Measurements from ENCODE around the gene PPM1L.
A peak's percentile ranks its signal among the peaks of the same experiment; 100 is the strongest.
"Not testable (repeated sequence)": the region's sequence is repeated elsewhere in the genome, so short reads cannot be mapped to it uniquely, and the experiment has no call there.

PPM1L gene

GRCh38 chr3:160755776-160756304, at the start of gene PPM1L:
TSS of gene PPM1L (plus strand) at chr3:160756231.
- Histone ChIP-seq H3K36me3 (ENCODE audit: insufficient read depth, low read length) (no peaks in the 10 kb centered on the region), H3K4me1 (ENCODE audit: insufficient read depth, low read length) (peaks cover 29% of the 10 kb centered on the region), H3K27ac (ENCODE audit: low read depth, low read length) (peak within 1 kb of the TSS; percentile 90), H3K4me3 (ENCODE audit: low read depth in 1 of 2, low read length in 2 of 2) (peak within 1 kb of the TSS; percentile 88 to 98), H3K9ac (ENCODE audit: low read length) (peak within 1 kb of the TSS; percentile 65), H3K27me3 (ENCODE audit: control insufficient read depth in 1 of 2, insufficient read depth in 2 of 2, low read length in 2 of 2) (no peaks in the 10 kb centered on the region), H3K9me3 (ENCODE audit: low read length) (no peaks in the 10 kb centered on the region)

DNA sequence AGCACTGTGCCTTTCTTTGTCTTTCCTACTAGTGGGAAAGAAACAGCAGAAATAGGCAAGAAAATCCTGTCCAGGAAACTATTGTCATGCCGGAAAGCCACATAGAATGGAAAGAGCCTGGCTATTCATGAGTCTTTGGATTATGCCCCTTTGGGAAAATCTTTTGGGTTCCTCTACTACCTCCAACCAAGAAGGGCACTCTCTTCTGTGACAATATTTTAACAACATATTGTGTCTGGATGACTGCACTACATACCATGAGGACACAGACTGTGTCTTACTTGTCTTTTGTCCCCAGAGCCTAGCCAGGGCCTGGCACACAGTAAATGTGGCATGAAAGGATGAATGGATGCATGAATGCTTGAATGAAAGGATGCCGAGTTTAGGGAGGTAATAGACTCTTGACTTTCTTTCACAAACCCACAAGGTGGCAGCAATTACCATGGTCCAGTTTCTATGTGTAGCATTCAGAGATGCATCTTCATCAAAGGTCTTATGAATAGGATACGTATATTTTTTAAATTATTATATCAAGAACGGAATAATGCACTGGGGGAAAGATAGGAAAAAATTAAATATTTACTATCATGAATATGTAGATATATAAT, 48.7 kb upstream of the PPM1L start:
- no peaks in the 10 kb centered on the region for H3K27me3 ChIP-seq (ENCODE audit: control insufficient read depth in 1 of 2, insufficient read depth in 2 of 2, low read length in 2 of 2)
- H3K4me3 ChIP-seq (ENCODE audit: low read depth in 1 of 2, low read length in 2 of 2) = no peak overlapping the region
- H3K4me1 ChIP-seq (ENCODE audit: insufficient read depth, low read length) = no peaks in the 10 kb centered on the region
- H3K36me3 ChIP-seq (ENCODE audit: insufficient read depth, low read length) = no peaks in the 10 kb centered on the region
- no peaks in the 10 kb centered on the region for H3K9me3 ChIP-seq (ENCODE audit: low read length)
- H3K27ac ChIP-seq (ENCODE audit: low read depth, low read length) = no peak overlapping the region
- no peak overlapping the region for H3K9ac ChIP-seq (ENCODE audit: low read length)

DNA sequence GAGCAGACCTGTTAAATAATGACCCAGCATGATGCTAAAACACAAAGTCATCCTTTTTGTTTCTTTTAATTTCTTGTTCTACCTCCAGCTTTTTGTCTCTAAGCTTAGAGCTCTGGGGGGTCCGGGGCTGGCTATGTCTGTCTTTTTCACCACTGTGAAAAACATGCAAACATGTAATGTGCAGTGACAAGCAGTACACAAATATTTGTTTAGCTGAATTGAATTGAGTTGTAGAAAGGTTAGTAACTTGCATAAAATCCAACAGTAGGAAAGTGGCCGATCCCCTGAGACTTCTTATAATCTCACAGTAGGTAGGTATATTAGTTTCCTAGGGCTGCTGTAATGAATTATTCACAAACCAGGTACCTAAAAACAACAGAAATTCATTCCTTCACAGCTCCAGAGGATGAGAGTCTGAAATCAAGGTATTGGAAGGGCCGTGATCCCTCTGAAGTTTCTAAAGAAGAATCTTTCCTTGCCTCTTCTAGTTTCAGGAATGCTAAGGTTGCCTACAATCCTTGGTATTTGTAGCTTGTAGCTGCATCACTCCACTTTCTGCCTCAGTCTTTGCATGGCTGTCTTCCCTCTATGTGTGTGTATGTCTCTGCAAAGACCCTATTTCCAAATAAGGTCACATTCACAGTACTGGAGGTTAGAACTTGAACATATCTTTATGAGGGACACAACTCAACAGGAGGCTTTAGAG, 46.4 kb upstream of the PPM1L start:
- Histone ChIP-seq H3K4me3 (ENCODE audit: low read depth in 1 of 2, low read length in 2 of 2) (no peak overlapping the region), H3K9ac (ENCODE audit: low read length) (no peak overlapping the region), H3K9me3 (ENCODE audit: low read length) (no peaks in the 10 kb centered on the region), H3K4me1 (ENCODE audit: insufficient read depth, low read length) (no peaks in the 10 kb centered on the region), H3K27ac (ENCODE audit: low read depth, low read length) (no peak overlapping the region), H3K36me3 (ENCODE audit: insufficient read depth, low read length) (no peaks in the 10 kb centered on the region), H3K27me3 (ENCODE audit: control insufficient read depth in 1 of 2, insufficient read depth in 2 of 2, low read length in 2 of 2) (no peaks in the 10 kb centered on the region)

- not testable (repeated sequence) for H3K9ac ChIP-seq (ENCODE audit: low read length); H3K36me3 ChIP-seq (ENCODE audit: insufficient read depth, low read length); H3K27ac ChIP-seq (ENCODE audit: low read depth, low read length); H3K27me3 ChIP-seq (ENCODE audit: control insufficient read depth in 1 of 2, insufficient read depth in 2 of 2, low read length in 2 of 2); H3K4me3 ChIP-seq (ENCODE audit: low read depth in 1 of 2, low read length in 2 of 2); H3K4me1 ChIP-seq (ENCODE audit: insufficient read depth, low read length); H3K9me3 ChIP-seq (ENCODE audit: low read length)
Observed at GRCh38 chr3:160713144-160713543, 42.9 kb upstream of the PPM1L start.

DNA sequence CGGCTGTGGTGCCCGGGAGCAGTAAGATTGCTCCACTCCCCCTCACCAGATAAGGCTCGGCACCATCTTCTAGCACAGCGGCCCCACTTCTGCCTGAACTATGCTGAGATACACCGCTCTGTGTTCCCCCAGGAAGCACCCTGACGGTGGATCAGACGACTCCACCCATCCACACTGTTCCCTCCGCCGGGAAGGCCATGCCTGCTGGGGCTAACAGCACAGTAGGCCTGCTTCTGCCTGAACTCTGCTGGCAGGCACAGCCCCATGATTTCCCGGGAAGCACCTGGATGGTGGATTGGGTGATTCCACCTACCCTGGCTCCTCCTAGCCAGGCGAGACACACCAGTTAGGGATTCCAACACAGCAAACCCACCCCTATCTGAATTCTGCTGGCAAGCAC, 36.3 kb upstream of the PPM1L start:
- Histone ChIP-seq H3K27me3 (ENCODE audit: control insufficient read depth in 1 of 2, insufficient read depth in 2 of 2, low read length in 2 of 2) (no peaks in the 10 kb centered on the region), H3K4me3 (ENCODE audit: low read depth in 1 of 2, low read length in 2 of 2) (no peak overlapping the region), H3K27ac (ENCODE audit: low read depth, low read length) (no peak overlapping the region), H3K36me3 (ENCODE audit: insufficient read depth, low read length) (no peaks in the 10 kb centered on the region), H3K9me3 (ENCODE audit: low read length) (no peaks in the 10 kb centered on the region), H3K4me1 (ENCODE audit: insufficient read depth, low read length) (no peaks in the 10 kb centered on the region), H3K9ac (ENCODE audit: low read length) (no peak overlapping the region)

DNA sequence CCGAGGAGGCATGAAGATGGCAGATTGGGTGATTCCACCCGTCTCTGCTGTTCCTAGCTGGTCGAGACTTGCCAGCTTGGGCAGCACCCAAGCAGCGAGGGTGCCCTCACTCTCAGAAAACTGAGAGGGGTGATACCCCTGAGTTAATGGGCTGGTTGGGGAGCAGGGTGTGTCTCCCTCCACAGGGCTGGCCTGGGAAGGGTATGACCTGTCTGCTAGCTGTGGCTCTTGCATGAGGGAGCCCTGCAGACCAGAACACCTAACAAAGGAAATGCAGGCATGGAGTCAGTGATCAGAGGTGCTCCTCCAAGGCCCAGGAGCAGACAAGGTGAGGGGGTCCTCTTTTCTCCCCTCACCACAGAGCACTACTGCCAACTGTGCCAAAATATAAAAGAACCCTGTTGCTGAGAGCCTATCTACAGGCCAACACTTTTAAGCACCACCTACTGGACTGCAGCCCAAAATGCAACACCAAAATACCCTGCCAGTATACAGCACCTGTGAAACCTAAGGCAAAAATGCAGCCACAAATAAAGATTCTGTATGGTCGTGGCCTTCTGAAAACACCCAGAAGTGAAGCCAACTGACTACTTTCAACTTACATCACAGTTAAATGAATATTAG, 35.8 kb upstream of the PPM1L start:
- Histone ChIP-seq H3K4me1 (ENCODE audit: insufficient read depth, low read length) (no peaks in the 10 kb centered on the region), H3K36me3 (ENCODE audit: insufficient read depth, low read length) (no peaks in the 10 kb centered on the region), H3K27ac (ENCODE audit: low read depth, low read length) (no peak overlapping the region), H3K27me3 (ENCODE audit: control insufficient read depth in 1 of 2, insufficient read depth in 2 of 2, low read length in 2 of 2) (no peaks in the 10 kb centered on the region), H3K9me3 (ENCODE audit: low read length) (no peaks in the 10 kb centered on the region), H3K4me3 (ENCODE audit: low read depth in 1 of 2, low read length in 2 of 2) (no peak overlapping the region), H3K9ac (ENCODE audit: low read length) (no peak overlapping the region)

DNA sequence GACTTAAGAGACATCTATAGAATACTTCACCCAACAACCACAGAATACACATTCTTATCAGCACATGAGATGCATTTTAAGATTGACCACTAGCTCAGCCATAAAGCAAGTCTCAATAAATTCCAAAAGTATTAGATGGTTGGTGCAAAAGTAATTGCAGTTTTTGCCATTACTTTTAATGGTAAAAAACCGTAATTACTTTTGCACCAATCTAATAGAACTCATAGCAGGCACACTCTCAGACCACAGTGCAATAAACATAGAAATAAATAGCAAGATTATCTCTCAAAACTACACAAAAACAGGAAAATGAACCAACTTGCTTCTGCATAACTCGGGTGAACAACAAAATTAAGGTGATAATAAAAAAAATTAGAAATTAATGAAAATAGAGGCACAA, 33.7 kb upstream of the PPM1L start:
- H3K36me3 ChIP-seq (ENCODE audit: insufficient read depth, low read length) = no peaks in the 10 kb centered on the region
- H3K4me3 ChIP-seq (ENCODE audit: low read depth in 1 of 2, low read length in 2 of 2) = no peak overlapping the region
- no peaks in the 10 kb centered on the region for H3K27me3 ChIP-seq (ENCODE audit: control insufficient read depth in 1 of 2, insufficient read depth in 2 of 2, low read length in 2 of 2)
- no peaks in the 10 kb centered on the region for H3K4me1 ChIP-seq (ENCODE audit: insufficient read depth, low read length)
- H3K9me3 ChIP-seq (ENCODE audit: low read length) = no peaks in the 10 kb centered on the region
- no peak overlapping the region for H3K27ac ChIP-seq (ENCODE audit: low read depth, low read length)
- no peak overlapping the region for H3K9ac ChIP-seq (ENCODE audit: low read length)

DNA sequence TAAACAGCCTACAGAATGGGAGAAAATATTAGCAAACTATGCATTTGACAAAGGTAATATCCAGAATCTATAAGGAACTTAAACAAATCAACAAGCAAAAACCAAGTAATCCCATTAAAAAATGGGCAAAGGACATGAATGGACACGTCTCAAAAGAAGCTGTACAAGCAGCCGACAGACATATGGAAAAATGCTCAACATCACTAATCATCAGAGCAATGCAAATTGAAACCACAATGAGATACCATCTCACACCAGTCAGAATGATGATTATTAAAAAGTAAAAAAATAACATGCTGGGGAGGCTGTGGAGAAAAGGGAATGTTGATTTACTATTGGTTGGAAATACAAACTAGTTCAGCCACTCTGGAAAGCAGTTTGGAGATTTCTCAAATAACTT, 30.7 kb upstream of the PPM1L start:
- Histone ChIP-seq H3K27me3 (ENCODE audit: control insufficient read depth in 1 of 2, insufficient read depth in 2 of 2, low read length in 2 of 2) (no peaks in the 10 kb centered on the region), H3K9me3 (ENCODE audit: low read length) (no peaks in the 10 kb centered on the region), H3K36me3 (ENCODE audit: insufficient read depth, low read length) (no peaks in the 10 kb centered on the region), H3K4me1 (ENCODE audit: insufficient read depth, low read length) (no peaks in the 10 kb centered on the region), H3K4me3 (ENCODE audit: low read depth in 1 of 2, low read length in 2 of 2) (no peak overlapping the region), H3K9ac (ENCODE audit: low read length) (no peak overlapping the region), H3K27ac (ENCODE audit: low read depth, low read length) (no peak overlapping the region)

GRCh38 chr3:160735826-160736225, 20.2 kb upstream of the PPM1L start:
- Histone ChIP-seq H3K4me1 (ENCODE audit: insufficient read depth, low read length) (no peaks in the 10 kb centered on the region), H3K27me3 (ENCODE audit: control insufficient read depth in 1 of 2, insufficient read depth in 2 of 2, low read length in 2 of 2) (no peaks in the 10 kb centered on the region), H3K4me3 (ENCODE audit: low read depth in 1 of 2, low read length in 2 of 2) (no peak overlapping the region), H3K36me3 (ENCODE audit: insufficient read depth, low read length) (no peaks in the 10 kb centered on the region), H3K27ac (ENCODE audit: low read depth, low read length) (no peak overlapping the region), H3K9me3 (ENCODE audit: low read length) (no peaks in the 10 kb centered on the region), H3K9ac (ENCODE audit: low read length) (no peak overlapping the region)

DNA sequence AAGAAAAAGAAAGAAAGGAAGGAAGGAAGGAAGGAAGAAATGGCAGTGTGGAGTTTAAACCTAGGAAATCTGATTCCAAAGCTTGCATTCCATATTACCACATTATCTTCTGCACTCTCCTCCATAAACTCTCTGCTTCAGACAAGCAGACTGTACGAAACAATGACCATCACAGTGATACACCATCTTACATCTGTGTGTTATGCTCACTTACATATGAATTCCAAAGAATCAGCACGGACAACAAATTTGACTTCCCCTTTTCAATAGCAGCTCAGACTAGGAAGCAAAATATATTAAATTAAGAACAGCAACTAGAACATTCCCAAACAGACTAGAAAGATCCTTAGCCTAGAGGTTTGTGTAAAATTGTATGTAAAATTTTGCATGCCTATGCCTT, 18.0 kb upstream of the PPM1L start:
- Histone ChIP-seq H3K4me1 (ENCODE audit: insufficient read depth, low read length) (no peaks in the 10 kb centered on the region), H3K27me3 (ENCODE audit: control insufficient read depth in 1 of 2, insufficient read depth in 2 of 2, low read length in 2 of 2) (no peaks in the 10 kb centered on the region), H3K9me3 (ENCODE audit: low read length) (no peaks in the 10 kb centered on the region), H3K36me3 (ENCODE audit: insufficient read depth, low read length) (no peaks in the 10 kb centered on the region), H3K4me3 (ENCODE audit: low read depth in 1 of 2, low read length in 2 of 2) (no peak overlapping the region), H3K9ac (ENCODE audit: low read length) (no peak overlapping the region), H3K27ac (ENCODE audit: low read depth, low read length) (no peak overlapping the region)

DNA sequence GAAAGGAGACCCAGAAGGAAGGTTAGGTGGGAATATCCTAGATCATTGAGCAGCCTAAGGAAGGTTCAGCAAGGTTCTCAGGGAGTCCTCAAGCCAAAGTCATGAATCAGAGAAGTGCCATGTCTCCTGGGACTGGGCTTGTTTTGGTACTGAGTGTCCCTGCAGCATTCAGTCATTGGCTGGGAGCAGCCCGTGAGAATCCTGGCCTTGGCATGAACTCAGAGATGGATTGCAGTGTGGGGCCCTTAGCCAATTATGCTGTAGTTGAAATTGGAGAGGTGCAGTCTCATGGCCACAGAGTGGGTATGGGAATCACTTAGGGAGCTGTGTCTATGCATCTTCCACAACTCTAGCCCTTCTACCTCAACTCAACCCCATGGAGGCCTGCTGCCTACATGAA, 17.0 kb upstream of the PPM1L start:
- Histone ChIP-seq H3K27me3 (ENCODE audit: control insufficient read depth in 1 of 2, insufficient read depth in 2 of 2, low read length in 2 of 2) (no peaks in the 10 kb centered on the region), H3K4me3 (ENCODE audit: low read depth in 1 of 2, low read length in 2 of 2) (no peak overlapping the region), H3K4me1 (ENCODE audit: insufficient read depth, low read length) (no peaks in the 10 kb centered on the region), H3K27ac (ENCODE audit: low read depth, low read length) (no peak overlapping the region), H3K9me3 (ENCODE audit: low read length) (no peaks in the 10 kb centered on the region), H3K36me3 (ENCODE audit: insufficient read depth, low read length) (no peaks in the 10 kb centered on the region), H3K9ac (ENCODE audit: low read length) (no peak overlapping the region)
